ENCODE data around the gene CKAP2L.

CKAP2L gene

GRCh38 chr2:112694182-112694581 is 70.2 kb downstream of the CKAP2L start:
- Histone ChIP-seq H3K4me3 (ENCODE audit: insufficient read depth, low read depth, low read length) (no peak overlapping the region), H3K27me3 (ENCODE audit: control insufficient read depth, insufficient read depth, low read length, poor library complexity, severe bottlenecking) (no peaks in the 10 kb centered on the region), H3K36me3 (ENCODE audit: control insufficient read depth, insufficient read depth, low read length) (no peaks in the 10 kb centered on the region), H3K9me3 (ENCODE audit: control insufficient read depth, low read length) (no peaks in the 10 kb centered on the region), H3K4me1 (ENCODE audit: control insufficient read depth, insufficient read depth, low read length) (no peaks in the 10 kb centered on the region), H3K27ac (ENCODE audit: insufficient read depth, low read depth, low read length, poor library complexity, severe bottlenecking) (no peak overlapping the region)
- WGBS, 2 experiments: 93 to 95% methylated on average over 12 of the region's 12 CpGs

GRCh38 chr2:112693596-112693995 is 70.8 kb downstream of the CKAP2L start:
- Histone ChIP-seq H3K9me3 (ENCODE audit: control insufficient read depth, low read length) (no peaks in the 10 kb centered on the region), H3K36me3 (ENCODE audit: control insufficient read depth, insufficient read depth, low read length) (no peaks in the 10 kb centered on the region), H3K27ac (ENCODE audit: insufficient read depth, low read depth, low read length, poor library complexity, severe bottlenecking) (no peak overlapping the region), H3K4me1 (ENCODE audit: control insufficient read depth, insufficient read depth, low read length) (no peaks in the 10 kb centered on the region), H3K4me3 (ENCODE audit: insufficient read depth, low read depth, low read length) (no peak overlapping the region), H3K27me3 (ENCODE audit: control insufficient read depth, insufficient read depth, low read length, poor library complexity, severe bottlenecking) (no peaks in the 10 kb centered on the region)
- 88 to 93% methylated on average over 9 of the region's 9 CpGs for WGBS, 2 experiments

GRCh38 chr2:112692918-112693317 is 71.5 kb downstream of the CKAP2L start:
- Histone ChIP-seq H3K36me3 (ENCODE audit: control insufficient read depth, insufficient read depth, low read length) (no peaks in the 10 kb centered on the region), H3K4me1 (ENCODE audit: control insufficient read depth, insufficient read depth, low read length) (no peaks in the 10 kb centered on the region), H3K27me3 (ENCODE audit: control insufficient read depth, insufficient read depth, low read length, poor library complexity, severe bottlenecking) (no peaks in the 10 kb centered on the region), H3K27ac (ENCODE audit: insufficient read depth, low read depth, low read length, poor library complexity, severe bottlenecking) (no peak overlapping the region), H3K9me3 (ENCODE audit: control insufficient read depth, low read length) (no peaks in the 10 kb centered on the region), H3K4me3 (ENCODE audit: insufficient read depth, low read depth, low read length) (no peak overlapping the region)
- 93 to 97% methylated on average over 1 of the region's 1 CpG for WGBS, 2 experiments

GRCh38 chr2:112692495-112692911 is 71.9 kb downstream of the CKAP2L start:
- Histone ChIP-seq H3K4me3 (ENCODE audit: insufficient read depth, low read depth, low read length) (no peak overlapping the region), H3K9me3 (ENCODE audit: control insufficient read depth, low read length) (no peaks in the 10 kb centered on the region), H3K4me1 (ENCODE audit: control insufficient read depth, insufficient read depth, low read length) (no peaks in the 10 kb centered on the region), H3K27ac (ENCODE audit: insufficient read depth, low read depth, low read length, poor library complexity, severe bottlenecking) (no peak overlapping the region), H3K27me3 (ENCODE audit: control insufficient read depth, insufficient read depth, low read length, poor library complexity, severe bottlenecking) (no peaks in the 10 kb centered on the region), H3K36me3 (ENCODE audit: control insufficient read depth, insufficient read depth, low read length) (no peaks in the 10 kb centered on the region)
- 75 to 76% methylated on average over 5 of the region's 5 CpGs for WGBS, 2 experiments

GRCh38 chr2:112691881-112692281 is 72.5 kb downstream of the CKAP2L start:
- WGBS, 2 experiments: 91 to 93% methylated on average over 4 of the region's 4 CpGs
- H3K4me3 ChIP-seq (ENCODE audit: insufficient read depth, low read depth, low read length): no peak overlapping the region
- H3K27ac ChIP-seq (ENCODE audit: insufficient read depth, low read depth, low read length, poor library complexity, severe bottlenecking): no peak overlapping the region
- no peaks in the 10 kb centered on the region for H3K36me3 ChIP-seq (ENCODE audit: control insufficient read depth, insufficient read depth, low read length)
- H3K4me1 ChIP-seq (ENCODE audit: control insufficient read depth, insufficient read depth, low read length): no peaks in the 10 kb centered on the region
- no peaks in the 10 kb centered on the region for H3K27me3 ChIP-seq (ENCODE audit: control insufficient read depth, insufficient read depth, low read length, poor library complexity, severe bottlenecking)
- no peaks in the 10 kb centered on the region for H3K9me3 ChIP-seq (ENCODE audit: control insufficient read depth, low read length)

GRCh38 chr2:112690853-112691401 is 73.5 kb downstream of the CKAP2L start:
- 84 to 86% methylated on average over 9 of the region's 9 CpGs for WGBS, 2 experiments
- Histone ChIP-seq H3K27me3 (ENCODE audit: control insufficient read depth, insufficient read depth, low read length, poor library complexity, severe bottlenecking) (no peaks in the 10 kb centered on the region), H3K36me3 (ENCODE audit: control insufficient read depth, insufficient read depth, low read length) (no peaks in the 10 kb centered on the region), H3K27ac (ENCODE audit: insufficient read depth, low read depth, low read length, poor library complexity, severe bottlenecking) (no peak overlapping the region), H3K9me3 (ENCODE audit: control insufficient read depth, low read length) (no peaks in the 10 kb centered on the region), H3K4me3 (ENCODE audit: insufficient read depth, low read depth, low read length) (no peak overlapping the region), H3K4me1 (ENCODE audit: control insufficient read depth, insufficient read depth, low read length) (no peaks in the 10 kb centered on the region)

- Histone ChIP-seq H3K27me3 (ENCODE audit: control insufficient read depth, insufficient read depth, low read length, poor library complexity, severe bottlenecking) (no peaks in the 10 kb centered on the region), H3K36me3 (ENCODE audit: control insufficient read depth, insufficient read depth, low read length) (no peaks in the 10 kb centered on the region), H3K9me3 (ENCODE audit: control insufficient read depth, low read length) (no peaks in the 10 kb centered on the region), H3K4me1 (ENCODE audit: control insufficient read depth, insufficient read depth, low read length) (no peaks in the 10 kb centered on the region), H3K4me3 (ENCODE audit: insufficient read depth, low read depth, low read length) (no peak overlapping the region), H3K27ac (ENCODE audit: insufficient read depth, low read depth, low read length, poor library complexity, severe bottlenecking) (no peak overlapping the region)
- 90 to 93% methylated on average over 14 of the region's 14 CpGs for WGBS, 2 experiments
These were observed 76.1 kb downstream of the CKAP2L start for GRCh38 chr2:112688086-112688880.

GRCh38 chr2:112687522-112687921 is 76.9 kb downstream of the CKAP2L start:
- Histone ChIP-seq H3K36me3 (ENCODE audit: control insufficient read depth, insufficient read depth, low read length) (no peaks in the 10 kb centered on the region), H3K9me3 (ENCODE audit: control insufficient read depth, low read length) (no peaks in the 10 kb centered on the region), H3K27me3 (ENCODE audit: control insufficient read depth, insufficient read depth, low read length, poor library complexity, severe bottlenecking) (no peaks in the 10 kb centered on the region), H3K27ac (ENCODE audit: insufficient read depth, low read depth, low read length, poor library complexity, severe bottlenecking) (no peak overlapping the region), H3K4me1 (ENCODE audit: control insufficient read depth, insufficient read depth, low read length) (no peaks in the 10 kb centered on the region), H3K4me3 (ENCODE audit: insufficient read depth, low read depth, low read length) (no peak overlapping the region)
- WGBS, 2 experiments: 86 to 88% methylated on average over 5 to 6 of the region's 6 CpGs
